HepG2 (cell line): ENCODE measurements around the gene TUT1. TPM values are rescaled to one million over a fixed set of nuclear protein-coding genes. Genes with fewer than 3 reads are reported as not detected.

Experiments
- CHCHD3 ChIP-seq: sonication (generic); formaldehyde crosslinking; IDR thresholded peaks from 2 replicates; pipeline ENCODE4 v1.8.0; 2022; ENCODE audit warnings: mild to moderate bottlenecking, missing genetic modification reagents, moderate library complexity
- DNMT3B ChIP-seq: conservative IDR thresholded peaks from 2 replicates; pipeline ENCODE4 v1.6.1; 2016; ENCODE audit warnings: missing biosample characterization, control low read depth
- KDM4B ChIP-seq: sonication (generic); formaldehyde crosslinking; IDR thresholded peaks from 2 replicates; pipeline ENCODE4 v1.4.0; 2020; ENCODE audit warnings: missing genetic modification reagents
- MIXL1 ChIP-seq: IDR thresholded peaks from 2 replicates; pipeline ENCODE4 v1.6.1; 2016
- MTA3 ChIP-seq: sonication (generic); formaldehyde crosslinking; IDR thresholded peaks from 2 replicates; pipeline ENCODE4 v1.4.0; 2020; ENCODE audit warnings: missing genetic modification reagents
- SATB2 ChIP-seq: sonication (generic); formaldehyde crosslinking; IDR thresholded peaks from 2 replicates; pipeline ENCODE4 v1.5.0; 2020; ENCODE audit warnings: missing genetic modification reagents
- SOX13 ChIP-seq, 3 experiments: fragments of 450-650 bp in 1 of 3; sonication (generic) in 1 of 3; formaldehyde crosslinking in 1 of 3; IDR thresholded peaks in 2 of 3; conservative IDR thresholded peaks in 1 of 3; 2 replicates each; pipeline versions ENCODE4 v1.5.0 to v1.6.1; 2016 to 2020; ENCODE audit warnings: antibody characterized with exemption in 1 of 3, mild to moderate bottlenecking in 1 of 3, missing compliant biosample characterization in 1 of 3, missing genetic modification reagents in 1 of 3, moderate library complexity in 1 of 3
- SP4 ChIP-seq: sonication (generic); formaldehyde crosslinking; IDR thresholded peaks from 2 replicates; pipeline ENCODE4 v1.8.1; 2023; ENCODE audit warnings: mild to moderate bottlenecking, missing genetic modification reagents
- ZFP36L1 ChIP-seq: sonication (generic); formaldehyde crosslinking; IDR thresholded peaks from 2 replicates; pipeline ENCODE4 v1.8.0; 2022; ENCODE audit warnings: mild to moderate bottlenecking, missing genetic modification reagents, moderate library complexity
- ZMAT5 ChIP-seq: sonication (generic); formaldehyde crosslinking; IDR thresholded peaks from 2 replicates; pipeline ENCODE4 v1.5.0; 2020; ENCODE audit warnings: mild to moderate bottlenecking, low read depth, missing genetic modification reagents, borderline replicate concordance
- ZNF770 ChIP-seq: sonication (generic); formaldehyde crosslinking; IDR thresholded peaks from 2 replicates; pipeline ENCODE4 v1.5.0; 2020; ENCODE audit warnings: mild to moderate bottlenecking, missing genetic modification reagents
- ZNF777 ChIP-seq: sonication (generic); formaldehyde crosslinking; IDR thresholded peaks from 2 replicates; pipeline ENCODE4 v1.4.0; 2020; ENCODE audit warnings: missing genetic modification reagents
- polyA plus RNA-seq, 8 experiments: library from polyadenylated mRNA; depleted of rRNA in 3 of 8; stranded (reverse) in 7 of 8; unstranded in 1 of 8; fragments of >200 nt; fragmentation: Illumina TruSeq in 4 of 8; extraction: Trizol in 4 of 8; gene quantifications; 2 replicates each; pipeline versions ENCODE4 v1.2.1 to v1.2.3, GENCODE V29; 2011 to 2016; ENCODE audit warnings: low read depth in 4 of 8, missing spikeins in 1 of 8, mixed read lengths in 1 of 8; ENCODE audit not compliant: insufficient read depth in 1 of 8
- total RNA-seq, 5 experiments: library from RNA; depleted of rRNA; stranded (reverse); fragments of >200 nt; fragmentation: Illumina TruSeq; extraction: Trizol; gene quantifications; 2 replicates each; pipeline ENCODE4 v1.2.3, GENCODE V29; 2016; ENCODE audit warnings: low read depth in 1 of 5
- TF ChIP-seq, protein P1 (sequence below): IDR thresholded peaks from 2 replicates; pipeline ENCODE4 v1.6.1; 2016; ENCODE audit warnings: low read depth
- TF ChIP-seq, protein P2 (sequence below): sonication (generic); formaldehyde crosslinking; IDR thresholded peaks from 2 replicates; pipeline ENCODE4 v1.4.0; 2020; ENCODE audit warnings: missing genetic modification reagents
- TF ChIP-seq, protein P3 (sequence below): sonication (generic); formaldehyde crosslinking; IDR thresholded peaks from 2 replicates; pipeline ENCODE4 v1.4.0; 2020; ENCODE audit warnings: mild to moderate bottlenecking, missing genetic modification reagents
- TF ChIP-seq, protein P4 (sequence below), 2 experiments: sonication (generic) in 1 of 2; formaldehyde crosslinking in 1 of 2; IDR thresholded peaks; 2 replicates each; pipeline versions ENCODE4 v1.4.0 to v1.6.1; 2018 to 2020; ENCODE audit warnings: missing genetic modification reagents in 2 of 2, borderline replicate concordance in 1 of 2, low read depth in 1 of 2, mild to moderate bottlenecking in 1 of 2, missing biosample characterization in 1 of 2

TUT1 gene
- total and polyA plus RNA-seq, 2 of the 13 experiments (the other 11 are each of a cell fraction or from before 2014, with no cell fraction given) = 9.7 to 14.3 TPM

DNA sequence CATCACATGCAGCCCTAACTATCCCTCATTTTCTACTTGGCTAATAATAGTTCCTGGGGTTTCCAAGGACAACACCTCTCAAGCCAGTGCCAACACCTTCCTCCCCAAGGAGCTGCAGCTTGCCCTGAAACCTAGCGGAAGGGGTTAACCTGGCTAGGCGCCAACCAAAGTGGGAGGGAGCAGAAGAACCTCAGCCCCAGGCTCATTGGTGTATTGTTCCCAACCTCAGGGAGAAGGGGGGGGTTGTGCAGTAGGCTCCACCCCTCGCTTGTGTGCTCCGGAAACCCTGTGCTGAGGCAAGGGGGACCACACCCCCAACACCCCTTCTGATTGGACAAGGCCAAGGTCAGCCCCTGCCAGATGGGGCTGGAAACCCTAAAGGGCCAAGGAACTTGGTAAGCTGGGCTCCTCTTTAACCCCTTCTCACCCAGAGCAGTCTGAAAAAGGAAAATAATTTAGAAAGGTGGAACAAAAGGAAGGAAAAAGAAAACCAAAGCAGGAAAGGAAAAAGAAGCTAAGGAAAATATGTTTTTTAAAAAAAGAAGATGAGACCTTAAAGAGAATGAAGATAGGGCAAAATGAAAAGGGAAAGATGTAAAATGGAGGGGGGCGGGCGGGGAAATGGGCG lies 7.9 kb upstream of the TUT1 start (continued):
- TF ChIP-seq, protein P1, sequence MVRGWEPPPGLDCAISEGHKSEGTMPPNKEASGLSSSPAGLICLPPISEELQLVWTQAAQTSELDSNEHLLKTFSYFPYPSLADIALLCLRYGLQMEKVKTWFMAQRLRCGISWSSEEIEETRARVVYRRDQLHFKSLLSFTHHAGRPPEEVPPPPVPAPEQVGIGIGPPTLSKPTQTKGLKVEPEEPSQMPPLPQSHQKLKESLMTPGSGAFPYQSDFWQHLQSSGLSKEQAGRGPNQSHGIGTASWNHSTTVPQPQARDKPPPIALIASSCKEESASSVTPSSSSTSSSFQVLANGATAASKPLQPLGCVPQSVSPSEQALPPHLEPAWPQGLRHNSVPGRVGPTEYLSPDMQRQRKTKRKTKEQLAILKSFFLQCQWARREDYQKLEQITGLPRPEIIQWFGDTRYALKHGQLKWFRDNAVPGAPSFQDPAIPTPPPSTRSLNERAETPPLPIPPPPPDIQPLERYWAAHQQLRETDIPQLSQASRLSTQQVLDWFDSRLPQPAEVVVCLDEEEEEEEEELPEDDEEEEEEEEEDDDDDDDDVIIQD (CRISPR knock-in tag) = peak; percentile 64; the same call in 1 of the 2 replicates
- TF ChIP-seq, protein P2, sequence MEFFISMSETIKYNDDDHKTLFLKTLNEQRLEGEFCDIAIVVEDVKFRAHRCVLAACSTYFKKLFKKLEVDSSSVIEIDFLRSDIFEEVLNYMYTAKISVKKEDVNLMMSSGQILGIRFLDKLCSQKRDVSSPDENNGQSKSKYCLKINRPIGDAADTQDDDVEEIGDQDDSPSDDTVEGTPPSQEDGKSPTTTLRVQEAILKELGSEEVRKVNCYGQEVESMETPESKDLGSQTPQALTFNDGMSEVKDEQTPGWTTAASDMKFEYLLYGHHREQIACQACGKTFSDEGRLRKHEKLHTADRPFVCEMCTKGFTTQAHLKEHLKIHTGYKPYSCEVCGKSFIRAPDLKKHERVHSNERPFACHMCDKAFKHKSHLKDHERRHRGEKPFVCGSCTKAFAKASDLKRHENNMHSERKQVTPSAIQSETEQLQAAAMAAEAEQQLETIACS (CRISPR knock-in tag) = no peak
- 0 out of 2 replicates have a peak, but pooled peaks have one; percentile 35 for TF ChIP-seq ZNF777 (CRISPR knock-in tag)
- no peak for TF ChIP-seq CHCHD3
- no peak for TF ChIP-seq ZMAT5 (CRISPR knock-in tag)
- peak; percentile 53; the same call in 1 of the 2 replicates for TF ChIP-seq MIXL1 (CRISPR knock-in tag)
- no peak for TF ChIP-seq ZFP36L1 (CRISPR knock-in tag)
- TF ChIP-seq DNMT3B = peak; percentile 69; the same call in 1 of the 2 replicates
- TF ChIP-seq ZNF770 = no peak
- 0 out of 2 replicates have a peak, but pooled peaks have one; percentile 44 for TF ChIP-seq KDM4B (CRISPR knock-in tag)
- TF ChIP-seq MTA3 (CRISPR knock-in tag) = no peak
- TF ChIP-seq SATB2 (CRISPR knock-in tag) = no peak
- TF ChIP-seq SOX13 (IDR thresholded peaks at IDR 0.05) = no peak
- peak in 1 of 2 experiments; percentile 79; a peak in 2 of 4 replicates for TF ChIP-seq SOX13 (CRISPR knock-in tag; conservative IDR thresholded peaks at IDR 0.05 in 1 of 2, IDR thresholded peaks at IDR 0.05 in 1 of 2)
- TF ChIP-seq, protein P3, sequence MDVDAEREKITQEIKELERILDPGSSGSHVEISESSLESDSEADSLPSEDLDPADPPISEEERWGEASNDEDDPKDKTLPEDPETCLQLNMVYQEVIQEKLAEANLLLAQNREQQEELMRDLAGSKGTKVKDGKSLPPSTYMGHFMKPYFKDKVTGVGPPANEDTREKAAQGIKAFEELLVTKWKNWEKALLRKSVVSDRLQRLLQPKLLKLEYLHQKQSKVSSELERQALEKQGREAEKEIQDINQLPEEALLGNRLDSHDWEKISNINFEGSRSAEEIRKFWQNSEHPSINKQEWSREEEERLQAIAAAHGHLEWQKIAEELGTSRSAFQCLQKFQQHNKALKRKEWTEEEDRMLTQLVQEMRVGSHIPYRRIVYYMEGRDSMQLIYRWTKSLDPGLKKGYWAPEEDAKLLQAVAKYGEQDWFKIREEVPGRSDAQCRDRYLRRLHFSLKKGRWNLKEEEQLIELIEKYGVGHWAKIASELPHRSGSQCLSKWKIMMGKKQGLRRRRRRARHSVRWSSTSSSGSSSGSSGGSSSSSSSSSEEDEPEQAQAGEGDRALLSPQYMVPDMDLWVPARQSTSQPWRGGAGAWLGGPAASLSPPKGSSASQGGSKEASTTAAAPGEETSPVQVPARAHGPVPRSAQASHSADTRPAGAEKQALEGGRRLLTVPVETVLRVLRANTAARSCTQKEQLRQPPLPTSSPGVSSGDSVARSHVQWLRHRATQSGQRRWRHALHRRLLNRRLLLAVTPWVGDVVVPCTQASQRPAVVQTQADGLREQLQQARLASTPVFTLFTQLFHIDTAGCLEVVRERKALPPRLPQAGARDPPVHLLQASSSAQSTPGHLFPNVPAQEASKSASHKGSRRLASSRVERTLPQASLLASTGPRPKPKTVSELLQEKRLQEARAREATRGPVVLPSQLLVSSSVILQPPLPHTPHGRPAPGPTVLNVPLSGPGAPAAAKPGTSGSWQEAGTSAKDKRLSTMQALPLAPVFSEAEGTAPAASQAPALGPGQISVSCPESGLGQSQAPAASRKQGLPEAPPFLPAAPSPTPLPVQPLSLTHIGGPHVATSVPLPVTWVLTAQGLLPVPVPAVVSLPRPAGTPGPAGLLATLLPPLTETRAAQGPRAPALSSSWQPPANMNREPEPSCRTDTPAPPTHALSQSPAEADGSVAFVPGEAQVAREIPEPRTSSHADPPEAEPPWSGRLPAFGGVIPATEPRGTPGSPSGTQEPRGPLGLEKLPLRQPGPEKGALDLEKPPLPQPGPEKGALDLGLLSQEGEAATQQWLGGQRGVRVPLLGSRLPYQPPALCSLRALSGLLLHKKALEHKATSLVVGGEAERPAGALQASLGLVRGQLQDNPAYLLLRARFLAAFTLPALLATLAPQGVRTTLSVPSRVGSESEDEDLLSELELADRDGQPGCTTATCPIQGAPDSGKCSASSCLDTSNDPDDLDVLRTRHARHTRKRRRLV (CRISPR knock-in tag) = no peak
- TF ChIP-seq, protein P4, sequence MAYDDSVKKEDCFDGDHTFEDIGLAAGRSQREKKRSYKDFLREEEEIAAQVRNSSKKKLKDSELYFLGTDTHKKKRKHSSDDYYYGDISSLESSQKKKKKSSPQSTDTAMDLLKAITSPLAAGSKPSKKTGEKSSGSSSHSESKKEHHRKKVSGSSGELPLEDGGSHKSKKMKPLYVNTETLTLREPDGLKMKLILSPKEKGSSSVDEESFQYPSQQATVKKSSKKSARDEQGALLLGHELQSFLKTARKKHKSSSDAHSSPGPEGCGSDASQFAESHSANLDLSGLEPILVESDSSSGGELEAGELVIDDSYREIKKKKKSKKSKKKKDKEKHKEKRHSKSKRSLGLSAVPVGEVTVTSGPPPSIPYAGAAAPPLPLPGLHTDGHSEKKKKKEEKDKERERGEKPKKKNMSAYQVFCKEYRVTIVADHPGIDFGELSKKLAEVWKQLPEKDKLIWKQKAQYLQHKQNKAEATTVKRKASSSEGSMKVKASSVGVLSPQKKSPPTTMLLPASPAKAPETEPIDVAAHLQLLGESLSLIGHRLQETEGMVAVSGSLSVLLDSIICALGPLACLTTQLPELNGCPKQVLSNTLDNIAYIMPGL (CRISPR knock-in tag; IDR thresholded peaks at IDR 0.05; ENCODE audit: borderline replicate concordance in 1 of 2, low read depth in 1 of 2) = peak in 1 of 2 experiments; percentile 58; a peak in 1 of 4 replicates
- TF ChIP-seq SP4 = peak; percentile 66; the same call in 1 of the 2 replicates
